OCI-M2 (cell line): ENCODE data around the gene BTNL9.
"Not testable (repeated sequence)": the region's sequence is repeated elsewhere in the genome, so short reads cannot be mapped to it uniquely, and the experiment has no call there.

ENCODE experiments used
- DNase-seq: peaks from one replicate; lab custom pipeline; 2025; ENCODE audit not compliant: unreplicated experiment; lab: John Stamatoyannopoulos, UW

BTNL9 gene

GRCh38 chr5:181098762-181099601, 58.9 kb downstream of the BTNL9 start:
- no peak for DNase-seq

- no peak for DNase-seq
These were observed 59.6 kb downstream of the BTNL9 start for GRCh38 chr5:181099602-181100086.

- no peak for DNase-seq
These were observed 60.2 kb downstream of the BTNL9 start for GRCh38 chr5:181100121-181100875.

GRCh38 chr5:181101030-181101641, 61.1 kb downstream of the BTNL9 start:
- not testable (repeated sequence) for DNase-seq

GRCh38 chr5:181101930-181102674, 62.0 kb downstream of the BTNL9 start:
- not testable (repeated sequence) for DNase-seq

GRCh38 chr5:181104259-181104568, 64.1 kb downstream of the BTNL9 start:
- DNase-seq = not testable (repeated sequence)

GRCh38 chr5:181104606-181105390, 64.7 kb downstream of the BTNL9 start:
- DNase-seq = not testable (repeated sequence)

GRCh38 chr5:181105391-181106025, 65.4 kb downstream of the BTNL9 start:
- no peak for DNase-seq

- DNase-seq = no peak
These were observed 67.6 kb downstream of the BTNL9 start for GRCh38 chr5:181107699-181108098.

- DNase-seq = no peak
These were observed 68.6 kb downstream of the BTNL9 start for GRCh38 chr5:181108578-181109165.

GRCh38 chr5:181109489-181110013, 69.5 kb downstream of the BTNL9 start:
- DNase-seq = no peak

- DNase-seq = no peak
These were observed 70.9 kb downstream of the BTNL9 start for GRCh38 chr5:181111010-181111409.
